Tongue (tissue), 3 donors: ENCODE measurements around the gene ST6GALNAC2. TPM values are rescaled to one million over a fixed set of nuclear protein-coding genes. Genes with fewer than 3 reads are reported as not detected.
"Not testable (repeated sequence)": the region's sequence is repeated elsewhere in the genome, so short reads cannot be mapped to it uniquely, and the experiment has no call there.

ENCODE experiments used
- DNase-seq: peaks from one replicate; pipeline ENCODE4 v3.0.0-alpha.2; 2015
- small RNA-seq: library from RNA; depleted of rRNA; stranded (forward); fragments of <200 nt; gene quantifications from one replicate; pipeline ENCODE3, GENCODE V24; 2014; ENCODE audit warnings: low replicate concordance
- total RNA-seq: library from RNA; depleted of rRNA; stranded (reverse); fragments of >200 nt; gene quantifications from one replicate; pipeline ENCODE4 v1.2.3, GENCODE V29; 2014

ST6GALNAC2 gene
- total RNA-seq, 1 donor from 2014 or later, result 11.7 TPM

GRCh38 chr17:76527430-76528111, 58.1 kb downstream of the ST6GALNAC2 start:
- DNase-seq, result peak; percentile 56

GRCh38 chr17:76527016-76527415, 58.6 kb downstream of the ST6GALNAC2 start:
- not testable (repeated sequence) for DNase-seq

GRCh38 chr17:76525513-76525833, 60.2 kb downstream of the ST6GALNAC2 start:
- not testable (repeated sequence) for DNase-seq

GRCh38 chr17:76524598-76525512, 60.8 kb downstream of the ST6GALNAC2 start:
- DNase-seq, result peak; percentile 56

- DNase-seq, result peak; percentile 74
Observed at GRCh38 chr17:76523084-76524037, 62.3 kb downstream of the ST6GALNAC2 start.

- not testable (repeated sequence) for DNase-seq
Observed at GRCh38 chr17:76521683-76522082, 64.0 kb downstream of the ST6GALNAC2 start.

- no peak for DNase-seq
Observed at GRCh38 chr17:76521262-76521661, 64.4 kb downstream of the ST6GALNAC2 start.

- peak; percentile 64 for DNase-seq
Observed at GRCh38 chr17:76519048-76519966, 66.4 kb downstream of the ST6GALNAC2 start.

GRCh38 chr17:76517638-76518038, 68.0 kb downstream of the ST6GALNAC2 start:
- DNase-seq, result no peak

Small RNA genes lying within 50 kb of the gene (small RNA-seq; reads per million reads assigned to genes)
- gene AC015802.2 (not detected), gene SNORD1A (not detected), gene SNORD1B (206 reads per million, percentile 97 among the genes with 10 or more reads in this experiment)

Other genes starting within 250 kb of the ST6GALNAC2 start
- 55.8 TPM for gene PRPSAP1, start 231.9 kb downstream of the ST6GALNAC2 start, total RNA-seq
- 6.5 TPM for gene SPHK1, start 201.3 kb downstream of the ST6GALNAC2 start, total RNA-seq
- 18.1 TPM for gene UBE2O, start 132.7 kb downstream of the ST6GALNAC2 start, total RNA-seq
- not detected for gene AANAT, start 118.3 kb downstream of the ST6GALNAC2 start, total RNA-seq
- gene RHBDF2, start 84.4 kb downstream of the ST6GALNAC2 start, total RNA-seq, result 8.7 TPM
- gene CYGB, start 48.2 kb downstream of the ST6GALNAC2 start, total RNA-seq, result 12.2 TPM
- 0.31 TPM for gene PRCD, start 45.8 kb downstream of the ST6GALNAC2 start, total RNA-seq
- 1.7 TPM for gene ST6GALNAC1, start 57.9 kb upstream of the ST6GALNAC2 start, total RNA-seq
- 200 TPM for gene MXRA7, start 125.1 kb upstream of the ST6GALNAC2 start, total RNA-seq
- gene JMJD6, start 140.7 kb upstream of the ST6GALNAC2 start, total RNA-seq, result 23.0 TPM
- 21.3 TPM for gene METTL23, start 141.0 kb upstream of the ST6GALNAC2 start, total RNA-seq
- gene SRSF2, start 151.5 kb upstream of the ST6GALNAC2 start, total RNA-seq, result 129 TPM
- gene MFSD11, start 152.3 kb upstream of the ST6GALNAC2 start, total RNA-seq, result 60.1 TPM